ENCODE results near the gene LMO1. TPM values are rescaled to one million over a fixed set of nuclear protein-coding genes. Genes with fewer than 3 reads are reported as not detected.

LMO1 gene
- total RNA-seq, 1 donor from 2014 or later, result 2.7 TPM

- TF ChIP-seq CTCF (conservative IDR thresholded peaks at IDR 0.05), result no peak
Observed at GRCh38 chr11:8287703-8288102, 24.0 kb upstream of the LMO1 start.

GRCh38 chr11:8287297-8287696, 23.6 kb upstream of the LMO1 start:
- no peak overlapping the region for H3K27ac Mint-ChIP-seq
- no peak for TF ChIP-seq CTCF (conservative IDR thresholded peaks at IDR 0.05)
- no peaks in the 10 kb centered on the region for H3K9me3 Mint-ChIP-seq
- H3K27me3 Mint-ChIP-seq, result no peaks in the 10 kb centered on the region
- peak; percentile 34 for DNase-seq (ENCODE audit: extremely low spot score, unreplicated experiment)
- peaks cover 15% of the 10 kb centered on the region for H3K4me1 Mint-ChIP-seq (ENCODE audit: unreplicated experiment)
- no peaks in the 10 kb centered on the region for H3K36me3 Mint-ChIP-seq
- no peak overlapping the region for H3K4me3 Mint-ChIP-seq

More at GRCh38 chr11:8287703-8288102, 24.0 kb upstream of the LMO1 start:
- no peak overlapping the region for H3K27ac Mint-ChIP-seq
- DNase-seq (ENCODE audit: extremely low spot score, unreplicated experiment), result peak; percentile 24
- H3K4me1 Mint-ChIP-seq (ENCODE audit: unreplicated experiment), result peaks cover 15% of the 10 kb centered on the region
- H3K27me3 Mint-ChIP-seq, result no peaks in the 10 kb centered on the region
- no peaks in the 10 kb centered on the region for H3K36me3 Mint-ChIP-seq
- H3K4me3 Mint-ChIP-seq, result no peak overlapping the region
- no peaks in the 10 kb centered on the region for H3K9me3 Mint-ChIP-seq

DNA sequence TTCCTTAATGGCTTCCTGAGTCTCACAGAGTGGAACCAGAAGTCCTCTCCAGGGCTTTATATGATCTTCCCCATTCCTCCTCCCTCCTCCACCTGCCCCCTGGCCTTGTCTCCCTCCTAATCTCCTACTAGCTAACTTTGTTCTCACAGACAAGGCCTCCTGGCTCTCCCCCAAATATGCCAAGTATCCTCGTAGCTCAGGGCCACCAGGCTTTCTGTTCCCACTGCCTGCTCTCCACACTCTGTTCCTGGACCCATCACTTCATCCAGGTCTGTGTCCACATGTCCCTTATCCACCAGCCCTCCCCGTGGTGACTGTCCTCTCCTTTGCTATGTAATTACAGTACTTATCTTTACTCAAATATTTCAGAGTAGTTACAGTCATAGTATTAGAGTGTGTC, 23.2 kb upstream of the LMO1 start:
- peak; percentile 45 for DNase-seq (ENCODE audit: extremely low spot score, unreplicated experiment)
- no peak for TF ChIP-seq CTCF (conservative IDR thresholded peaks at IDR 0.05)

DNA sequence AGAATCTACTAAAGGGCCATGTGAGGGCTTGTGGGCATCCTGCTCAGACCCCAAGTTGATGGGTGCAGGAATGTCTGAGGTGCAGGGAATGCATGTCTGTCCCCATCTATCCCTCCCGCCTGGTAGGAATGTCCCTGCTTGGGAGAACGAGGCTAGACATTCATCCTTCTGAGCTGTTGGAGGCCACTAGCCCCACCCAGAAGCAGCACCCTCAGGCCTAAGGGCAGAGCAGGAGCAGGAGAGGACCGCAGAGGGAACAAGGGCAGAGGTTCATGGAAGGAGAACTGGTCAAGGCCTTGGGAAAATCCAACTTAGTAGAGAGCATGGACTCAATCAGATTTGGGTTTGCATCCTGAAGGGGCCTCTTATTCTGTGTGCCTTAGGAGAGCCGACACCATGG, 22.1 kb upstream of the LMO1 start:
- peaks cover 12% of the 10 kb centered on the region for H3K4me1 Mint-ChIP-seq (ENCODE audit: unreplicated experiment)
- H3K27me3 Mint-ChIP-seq, result no peaks in the 10 kb centered on the region
- H3K4me3 Mint-ChIP-seq, result no peak overlapping the region
- DNase-seq (ENCODE audit: extremely low spot score, unreplicated experiment), result peak; percentile 39
- H3K9me3 Mint-ChIP-seq, result no peaks in the 10 kb centered on the region
- no peaks in the 10 kb centered on the region for H3K36me3 Mint-ChIP-seq
- no peak overlapping the region for H3K27ac Mint-ChIP-seq
- no peak for TF ChIP-seq CTCF (conservative IDR thresholded peaks at IDR 0.05)

More for the DNA sequence above, 23.2 kb upstream of the LMO1 start:
- peaks cover 15% of the 10 kb centered on the region for H3K4me1 Mint-ChIP-seq (ENCODE audit: unreplicated experiment)
- H3K27ac Mint-ChIP-seq, result no peak overlapping the region
- H3K9me3 Mint-ChIP-seq, result no peaks in the 10 kb centered on the region
- no peaks in the 10 kb centered on the region for H3K36me3 Mint-ChIP-seq
- no peak overlapping the region for H3K4me3 Mint-ChIP-seq
- H3K27me3 Mint-ChIP-seq, result no peaks in the 10 kb centered on the region

DNA sequence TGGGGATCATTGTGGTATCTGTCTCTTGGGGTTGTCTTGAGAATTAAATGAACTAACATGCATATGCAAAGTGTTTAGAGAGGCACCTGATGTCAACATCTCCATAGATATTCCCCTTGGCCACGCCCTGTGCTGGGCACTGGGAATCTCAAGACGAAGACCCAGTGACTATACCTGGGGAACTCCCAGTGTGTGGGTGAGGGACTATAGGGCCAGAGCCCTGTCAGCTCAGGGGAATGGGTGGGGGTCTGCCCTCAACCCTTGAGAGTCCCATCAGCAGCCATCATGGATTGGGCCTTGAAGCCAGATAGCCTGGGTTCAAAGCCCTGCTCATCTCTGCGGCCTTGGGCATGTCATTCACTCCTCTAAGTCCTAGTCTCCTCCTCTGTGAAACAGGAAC, 21.6 kb upstream of the LMO1 start:
- peak; percentile 37 for DNase-seq (ENCODE audit: extremely low spot score, unreplicated experiment)
- Mint-ChIP-seq H3K9me3 (peaks cover 3% of the 10 kb centered on the region), H3K4me1 (ENCODE audit: unreplicated experiment) (peaks cover 9% of the 10 kb centered on the region), H3K27me3 (peaks cover 5% of the 10 kb centered on the region), H3K4me3 (no peak overlapping the region), H3K27ac (no peak overlapping the region), H3K36me3 (no peaks in the 10 kb centered on the region)
- no peak for TF ChIP-seq CTCF (conservative IDR thresholded peaks at IDR 0.05)

Data from type B pancreatic cell (in vitro differentiated cells).